A673 (cell line): ENCODE measurements around the gene RNF5. TPM values are rescaled to one million over a fixed set of nuclear protein-coding genes. Genes with fewer than 3 reads are reported as not detected.

Experiments
- BruUV-seq: library from RNA; stranded (reverse); fragments of 400-500 nt; replicated peaks from 2 replicates; lab custom pipeline; 2021; lab: Mats Ljungman, UMichigan
- CTCF ChIA-PET: fragments of 300-600 bp; sonication (Branson Sonifier 250); formaldehyde crosslinking; loops from one replicate; lab custom pipeline; 2022; ENCODE audit warnings: antibody characterized with exemption; lab: Charles Lee
- POLR2A ChIA-PET: fragments of 300-600 bp; sonication (Branson Sonifier 250); formaldehyde crosslinking; loops from one replicate; lab custom pipeline; 2022; ENCODE audit warnings: antibody characterized with exemption; ENCODE audit not compliant: low non-redundant PET; lab: Charles Lee
- DNase-seq: peaks from one replicate; pipeline ENCODE4 v3.0.0-alpha.2; 2015; ENCODE audit warnings: low spot score
- H3K27ac ChIP-seq: fragments of 200-600 bp; sonication (generic); 2 replicates; pipeline ENCODE4 v1.5.1; 2016; ENCODE audit warnings: mixed run types, low read depth, mild to moderate bottlenecking, mixed read lengths, antibody characterized with exemption, low read length; ENCODE audit not compliant: poor library complexity, severe bottlenecking
- H3K27me3 ChIP-seq: fragments of 200-600 bp; sonication (generic); replicated peaks from 2 replicates; pipeline ENCODE4 v1.6.1; 2017; ENCODE audit warnings: mixed run types, low read depth, mild to moderate bottlenecking, mixed read lengths, antibody characterized with exemption, low read length; ENCODE audit not compliant: insufficient read depth, poor library complexity
- H3K36me3 ChIP-seq: fragments of 200-600 bp; sonication (generic); 2 replicates; pipeline ENCODE4 v1.6.1; 2016; ENCODE audit warnings: mixed run types, mild to moderate bottlenecking, mixed read lengths, antibody characterized with exemption, low read length; ENCODE audit not compliant: insufficient read depth, poor library complexity, severe bottlenecking
- H3K4me1 ChIP-seq: fragments of 200-600 bp; sonication (generic); 2 replicates; pipeline ENCODE4 v1.6.1; 2017; ENCODE audit warnings: mixed run types, mild to moderate bottlenecking, mixed read lengths, antibody characterized with exemption, low read length; ENCODE audit not compliant: insufficient read depth, poor library complexity, severe bottlenecking
- H3K4me3 ChIP-seq: fragments of 200-600 bp; sonication (generic); 2 replicates; pipeline ENCODE4 v1.5.1; 2016; ENCODE audit warnings: low read depth, mixed run types, mild to moderate bottlenecking, mixed read lengths, low read length; ENCODE audit not compliant: poor library complexity, severe bottlenecking
- H3K9me3 ChIP-seq: fragments of 200-600 bp; sonication (generic); 2 replicates; pipeline ENCODE4 v1.6.1; 2016; ENCODE audit warnings: mixed run types, low read depth, mild to moderate bottlenecking, mixed read lengths, antibody characterized with exemption, low read length; ENCODE audit not compliant: poor library complexity, severe bottlenecking
- CTCF ChIP-seq: fragments of 300-800, 200-600 bp; sonication (generic); conservative IDR thresholded peaks from 2 replicates; pipeline ENCODE4 v1.5.1; 2017; ENCODE audit warnings: low read depth, mild to moderate bottlenecking, antibody characterized with exemption, low read length, moderate library complexity, mixed read lengths
- EZH2 ChIP-seq: fragments of 200-600 bp; sonication (generic); IDR thresholded peaks from 2 replicates; pipeline ENCODE4 v1.6.1; 2017; ENCODE audit warnings: borderline replicate concordance, low read depth, mild to moderate bottlenecking, mixed read lengths, antibody characterized with exemption, low read length; ENCODE audit not compliant: poor library complexity, severe bottlenecking
- intact Hi-C: fragments of 100-400 bp; cut with micrococcal nuclease; formaldehyde crosslinking; loops from one replicate; pipeline ENCODE4 v1.10.0; 2022; ENCODE audit not compliant: unreplicated experiment
- total RNA-seq: library from RNA; stranded (reverse); gene quantifications from 2 replicates; pipeline ENCODE4 v1.2.3, GENCODE V29; 2021

RNF5 gene
- total RNA-seq, 1 experiment from 2014 or later, result 62.9 TPM

GRCh38 chr6:32167761-32168262, 10.4 kb upstream of the RNF5 start:
- Histone ChIP-seq H3K4me3 (no peak overlapping the region), H3K36me3 (peaks cover 47% of the 10 kb centered on the region), H3K27me3 (no peaks in the 10 kb centered on the region), H3K4me1 (peaks cover 17% of the 10 kb centered on the region), H3K27ac (peak overlapping the region; percentile 16), H3K9me3 (no peaks in the 10 kb centered on the region)
- intact Hi-C loops, result no loop called here
- ChIA-PET POLR2A (no interaction called here), CTCF (no interaction called here)
- TF ChIP-seq EZH2 (no peak), CTCF (no peak)
- no peak for DNase-seq
- TSS peak; percentile 23 for BruUV-seq

- no peaks in the 10 kb centered on the region for H3K9me3 ChIP-seq
- TF ChIP-seq CTCF (no peak), EZH2 (no peak)
- no peak for DNase-seq
- H3K27ac ChIP-seq, result peak overlapping the region; percentile 16
- no peak overlapping the region for H3K4me3 ChIP-seq
- ChIA-PET POLR2A (no interaction called here), CTCF (no interaction called here)
- peaks cover 14% of the 10 kb centered on the region for H3K4me1 ChIP-seq
- intact Hi-C loops, result no loop called here
- TSS peak; percentile 77 for BruUV-seq
- peaks cover 47% of the 10 kb centered on the region for H3K36me3 ChIP-seq
- H3K27me3 ChIP-seq, result no peaks in the 10 kb centered on the region
These were observed 9.9 kb upstream of the RNF5 start for GRCh38 chr6:32168350-32168749.

- Histone ChIP-seq H3K36me3 (peaks cover 47% of the 10 kb centered on the region), H3K4me3 (no peak overlapping the region), H3K27me3 (no peaks in the 10 kb centered on the region), H3K27ac (no peak overlapping the region), H3K4me1 (peaks cover 7% of the 10 kb centered on the region), H3K9me3 (no peaks in the 10 kb centered on the region)
- no TSS peak for BruUV-seq
- TF ChIP-seq EZH2 (no peak), CTCF (0 out of 2 replicates have a peak, but pooled peaks have one; percentile 9)
- ChIA-PET CTCF (no interaction called here), POLR2A (no interaction called here)
- no peak for DNase-seq
- intact Hi-C loops, result no loop called here
These were observed 9.2 kb upstream of the RNF5 start for GRCh38 chr6:32168807-32169591.
